SK-N-SH treated with all-trans-retinoic acid at 6 μM for 48 hours (cell line): ENCODE results near the gene TECTA.

ENCODE experiments used
- BACH2 ChIP-seq: fragments of 250-450 bp; sonication (Bioruptor Pico); IDR thresholded peaks from 2 replicates; pipeline ENCODE4 v1.9.0; 2021; ENCODE audit warnings: mild to moderate bottlenecking, borderline replicate concordance
- CSDC2 ChIP-seq: fragments of 250-450 bp; sonication (Bioruptor Pico); IDR thresholded peaks from 2 replicates; pipeline ENCODE4 v1.5.0; 2020; ENCODE audit warnings: mild to moderate bottlenecking, moderate library complexity
- ESRRG ChIP-seq: fragments of 250-450 bp; sonication (Bioruptor Pico); IDR thresholded peaks from 2 replicates; pipeline ENCODE4 v1.6.1; 2021; ENCODE audit warnings: mild to moderate bottlenecking
- GLIS3 ChIP-seq: fragments of 250-450 bp; sonication (Bioruptor Pico); IDR thresholded peaks from 2 replicates; pipeline ENCODE4 v1.5.0; 2020; ENCODE audit warnings: mild to moderate bottlenecking, moderate library complexity
- OSR1 ChIP-seq: fragments of 250-450 bp; sonication (Bioruptor Pico); IDR thresholded peaks from 2 replicates; pipeline ENCODE4 v1.8.0; 2022; ENCODE audit warnings: moderate library complexity, mild to moderate bottlenecking, inconsistent platforms
- POU6F1 ChIP-seq: fragments of 250-450 bp; sonication (Bioruptor Pico); IDR thresholded peaks from 2 replicates; pipeline ENCODE4 v1.8.0; 2021; ENCODE audit warnings: low read depth, mild to moderate bottlenecking, moderate library complexity, borderline replicate concordance
- RARB ChIP-seq: fragments of 250-450 bp; sonication (Bioruptor Pico); IDR thresholded peaks from 2 replicates; pipeline ENCODE4 v1.8.0; 2021; ENCODE audit warnings: mild to moderate bottlenecking, moderate library complexity
- ZC3H10 ChIP-seq: fragments of 250-450 bp; sonication (Bioruptor Pico); IDR thresholded peaks from 2 replicates; pipeline ENCODE4 v1.5.1; 2021; ENCODE audit warnings: mild to moderate bottlenecking, moderate library complexity
- ZFP30 ChIP-seq: fragments of 450-650 bp; formaldehyde crosslinking; IDR thresholded peaks from 2 replicates; pipeline ENCODE4 v1.5.0; 2022; ENCODE audit warnings: mild to moderate bottlenecking, moderate library complexity
- ZNF70 ChIP-seq: fragments of 450-650 bp; formaldehyde crosslinking; IDR thresholded peaks from 2 replicates; pipeline ENCODE4 v1.5.0; 2020; ENCODE audit warnings: mild to moderate bottlenecking, moderate library complexity
- TF ChIP-seq, protein P1 (sequence below): fragments of 250-450 bp; sonication (Bioruptor Pico); IDR thresholded peaks from 2 replicates; pipeline ENCODE4 v1.5.1; 2020; ENCODE audit warnings: low read depth, mild to moderate bottlenecking, moderate library complexity
- TF ChIP-seq, protein P2 (sequence below): fragments of 250-450 bp; sonication (Bioruptor Pico); IDR thresholded peaks from 2 replicates; pipeline ENCODE4 v1.8.0; 2020; ENCODE audit warnings: mild to moderate bottlenecking, moderate library complexity, borderline replicate concordance
- TF ChIP-seq, protein P3 (sequence below): fragments of 250-450 bp; sonication (Bioruptor Pico); IDR thresholded peaks from 2 replicates; pipeline ENCODE4 v1.5.1; 2021; ENCODE audit warnings: mild to moderate bottlenecking, moderate library complexity

GRCh38 chr11:121071846-121072450, 29.1 kb upstream of the TECTA start:
- TF ChIP-seq ZNF70 (CRISPR knock-in tag) (no peak), RARB (CRISPR knock-in tag) (no peak), CSDC2 (no peak), ESRRG (no peak), POU6F1 (CRISPR knock-in tag) (no peak), OSR1 (CRISPR knock-in tag) (no peak), ZC3H10 (CRISPR knock-in tag) (no peak), BACH2 (no peak), ZFP30 (CRISPR knock-in tag) (no peak), GLIS3 (no peak)
- TF ChIP-seq, protein P1, sequence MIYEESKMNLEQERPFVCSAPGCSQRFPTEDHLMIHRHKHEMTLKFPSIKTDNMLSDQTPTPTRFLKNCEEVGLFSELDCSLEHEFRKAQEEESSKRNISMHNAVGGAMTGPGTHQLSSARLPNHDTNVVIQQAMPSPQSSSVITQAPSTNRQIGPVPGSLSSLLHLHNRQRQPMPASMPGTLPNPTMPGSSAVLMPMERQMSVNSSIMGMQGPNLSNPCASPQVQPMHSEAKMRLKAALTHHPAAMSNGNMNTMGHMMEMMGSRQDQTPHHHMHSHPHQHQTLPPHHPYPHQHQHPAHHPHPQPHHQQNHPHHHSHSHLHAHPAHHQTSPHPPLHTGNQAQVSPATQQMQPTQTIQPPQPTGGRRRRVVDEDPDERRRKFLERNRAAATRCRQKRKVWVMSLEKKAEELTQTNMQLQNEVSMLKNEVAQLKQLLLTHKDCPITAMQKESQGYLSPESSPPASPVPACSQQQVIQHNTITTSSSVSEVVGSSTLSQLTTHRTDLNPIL, result no peak
- TF ChIP-seq, protein P2, sequence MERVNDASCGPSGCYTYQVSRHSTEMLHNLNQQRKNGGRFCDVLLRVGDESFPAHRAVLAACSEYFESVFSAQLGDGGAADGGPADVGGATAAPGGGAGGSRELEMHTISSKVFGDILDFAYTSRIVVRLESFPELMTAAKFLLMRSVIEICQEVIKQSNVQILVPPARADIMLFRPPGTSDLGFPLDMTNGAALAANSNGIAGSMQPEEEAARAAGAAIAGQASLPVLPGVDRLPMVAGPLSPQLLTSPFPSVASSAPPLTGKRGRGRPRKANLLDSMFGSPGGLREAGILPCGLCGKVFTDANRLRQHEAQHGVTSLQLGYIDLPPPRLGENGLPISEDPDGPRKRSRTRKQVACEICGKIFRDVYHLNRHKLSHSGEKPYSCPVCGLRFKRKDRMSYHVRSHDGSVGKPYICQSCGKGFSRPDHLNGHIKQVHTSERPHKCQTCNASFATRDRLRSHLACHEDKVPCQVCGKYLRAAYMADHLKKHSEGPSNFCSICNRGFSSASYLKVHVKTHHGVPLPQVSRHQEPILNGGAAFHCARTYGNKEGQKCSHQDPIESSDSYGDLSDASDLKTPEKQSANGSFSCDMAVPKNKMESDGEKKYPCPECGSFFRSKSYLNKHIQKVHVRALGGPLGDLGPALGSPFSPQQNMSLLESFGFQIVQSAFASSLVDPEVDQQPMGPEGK (CRISPR knock-in tag), result no peak
- TF ChIP-seq, protein P3, sequence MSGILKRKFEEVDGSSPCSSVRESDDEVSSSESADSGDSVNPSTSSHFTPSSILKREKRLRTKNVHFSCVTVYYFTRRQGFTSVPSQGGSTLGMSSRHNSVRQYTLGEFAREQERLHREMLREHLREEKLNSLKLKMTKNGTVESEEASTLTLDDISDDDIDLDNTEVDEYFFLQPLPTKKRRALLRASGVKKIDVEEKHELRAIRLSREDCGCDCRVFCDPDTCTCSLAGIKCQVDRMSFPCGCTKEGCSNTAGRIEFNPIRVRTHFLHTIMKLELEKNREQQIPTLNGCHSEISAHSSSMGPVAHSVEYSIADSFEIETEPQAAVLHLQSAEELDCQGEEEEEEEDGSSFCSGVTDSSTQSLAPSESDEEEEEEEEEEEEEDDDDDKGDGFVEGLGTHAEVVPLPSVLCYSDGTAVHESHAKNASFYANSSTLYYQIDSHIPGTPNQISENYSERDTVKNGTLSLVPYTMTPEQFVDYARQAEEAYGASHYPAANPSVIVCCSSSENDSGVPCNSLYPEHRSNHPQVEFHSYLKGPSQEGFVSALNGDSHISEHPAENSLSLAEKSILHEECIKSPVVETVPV (CRISPR knock-in tag), result no peak
